Large intestine (tissue), 3 donors: ENCODE results near the gene SETBP1. TPM values are rescaled to one million over a fixed set of nuclear protein-coding genes. Genes with fewer than 3 reads are reported as not detected.

Source experiments
- DNase-seq, 2 donors: peaks; one replicate each; pipeline versions ENCODE4 v3.0.0 to v3.0.0-alpha.2; 2013
- H3K27ac ChIP-seq: one replicate; pipeline ENCODE4 v1.5.1; 2013; ENCODE audit warnings: low read length
- H3K27me3 ChIP-seq: 2 replicates; pipeline ENCODE4 v1.6.1; 2013; ENCODE audit warnings: low read length; ENCODE audit not compliant: control insufficient read depth, insufficient read depth
- H3K36me3 ChIP-seq: 2 replicates; pipeline ENCODE4 v1.6.1; 2013; ENCODE audit warnings: low read length; ENCODE audit not compliant: control insufficient read depth, insufficient read depth
- H3K4me1 ChIP-seq: one replicate; pipeline ENCODE4 v1.6.1; 2013; ENCODE audit warnings: low read length; ENCODE audit not compliant: control insufficient read depth, insufficient read depth
- H3K4me3 ChIP-seq: one replicate; pipeline ENCODE4 v1.5.1; 2013; ENCODE audit warnings: low read length
- H3K9me3 ChIP-seq: one replicate; pipeline ENCODE4 v1.6.1; 2013; ENCODE audit warnings: mild to moderate bottlenecking, low read depth, low read length, moderate library complexity; ENCODE audit not compliant: control insufficient read depth
- WGBS: methylation state at CpG from one replicate; pipeline ENCODE4 v1.1.5; 2013; ENCODE audit warnings: low lambda C conversion rate; ENCODE audit not compliant: insufficient coverage; 5-methylcytosine and 5-hydroxymethylcytosine counted together
- polyA plus RNA-seq: library from polyadenylated mRNA; unstranded; fragments of 120-200 nt; gene quantifications from one replicate; pipeline ENCODE4 v1.2.1, GENCODE V29; 2013

Gene SETBP1
- polyA plus RNA-seq, 1 donor: 6.7 TPM

- WGBS: 50% methylated on average over 2 of the region's 6 CpGs
- Histone ChIP-seq H3K36me3 (no peaks in the 10 kb centered on the region), H3K9me3 (no peaks in the 10 kb centered on the region), H3K27ac (no peak overlapping the region), H3K4me1 (no peaks in the 10 kb centered on the region), H3K27me3 (no peaks in the 10 kb centered on the region), H3K4me3 (no peak overlapping the region)
- DNase-seq: peak in 1 of 2 donors; percentile 28
Observed at GRCh38 chr18:44896846-44897245, 216.2 kb downstream of the SETBP1 start.

- Histone ChIP-seq H3K27ac (no peak overlapping the region), H3K36me3 (no peaks in the 10 kb centered on the region), H3K9me3 (no peaks in the 10 kb centered on the region), H3K4me3 (no peak overlapping the region), H3K27me3 (no peaks in the 10 kb centered on the region), H3K4me1 (no peaks in the 10 kb centered on the region)
- WGBS: no CpG with 5 or more reads among the region's 8 CpGs
- no peak for DNase-seq
Observed at GRCh38 chr18:44897411-44897810, 216.7 kb downstream of the SETBP1 start.

- no peaks in the 10 kb centered on the region for H3K27me3 ChIP-seq
- H3K27ac ChIP-seq: no peak overlapping the region
- H3K9me3 ChIP-seq: no peaks in the 10 kb centered on the region
- H3K4me3 ChIP-seq: no peak overlapping the region
- no peak for DNase-seq
- H3K36me3 ChIP-seq: no peaks in the 10 kb centered on the region
- no peaks in the 10 kb centered on the region for H3K4me1 ChIP-seq
Observed at GRCh38 chr18:44897816-44898215, 217.1 kb downstream of the SETBP1 start.

GRCh38 chr18:44898498-44898897 is 217.8 kb downstream of the SETBP1 start:
- H3K27me3 ChIP-seq: no peaks in the 10 kb centered on the region
- no peak for DNase-seq
- H3K27ac ChIP-seq: no peak overlapping the region
- H3K9me3 ChIP-seq: no peaks in the 10 kb centered on the region
- no CpG with 5 or more reads among the region's 2 CpGs for WGBS
- H3K36me3 ChIP-seq: no peaks in the 10 kb centered on the region
- H3K4me3 ChIP-seq: no peak overlapping the region
- no peaks in the 10 kb centered on the region for H3K4me1 ChIP-seq

GRCh38 chr18:44899832-44900231 is 219.1 kb downstream of the SETBP1 start:
- no peaks in the 10 kb centered on the region for H3K9me3 ChIP-seq
- no peak for DNase-seq
- H3K27ac ChIP-seq: no peak overlapping the region
- H3K27me3 ChIP-seq: no peaks in the 10 kb centered on the region
- no peak overlapping the region for H3K4me3 ChIP-seq
- no peaks in the 10 kb centered on the region for H3K4me1 ChIP-seq
- H3K36me3 ChIP-seq: no peaks in the 10 kb centered on the region

- 89% methylated on average over 1 of the region's 3 CpGs for WGBS
- no peak for DNase-seq
- no peaks in the 10 kb centered on the region for H3K4me1 ChIP-seq
- no peaks in the 10 kb centered on the region for H3K36me3 ChIP-seq
- H3K4me3 ChIP-seq: no peak overlapping the region
- H3K27me3 ChIP-seq: no peaks in the 10 kb centered on the region
- H3K27ac ChIP-seq: no peak overlapping the region
- H3K9me3 ChIP-seq: no peaks in the 10 kb centered on the region
Observed at GRCh38 chr18:44900627-44901026, 219.9 kb downstream of the SETBP1 start.

GRCh38 chr18:44901283-44901682 is 220.6 kb downstream of the SETBP1 start:
- no CpG with 5 or more reads among the region's 2 CpGs for WGBS
- no peak overlapping the region for H3K4me3 ChIP-seq
- no peaks in the 10 kb centered on the region for H3K36me3 ChIP-seq
- no peak overlapping the region for H3K27ac ChIP-seq
- no peaks in the 10 kb centered on the region for H3K4me1 ChIP-seq
- no peak for DNase-seq
- H3K27me3 ChIP-seq: no peaks in the 10 kb centered on the region
- H3K9me3 ChIP-seq: no peaks in the 10 kb centered on the region

GRCh38 chr18:44903327-44903726 is 222.6 kb downstream of the SETBP1 start:
- no peaks in the 10 kb centered on the region for H3K36me3 ChIP-seq
- no peaks in the 10 kb centered on the region for H3K4me1 ChIP-seq
- H3K27me3 ChIP-seq: no peaks in the 10 kb centered on the region
- no peak for DNase-seq
- no peak overlapping the region for H3K27ac ChIP-seq
- H3K4me3 ChIP-seq: no peak overlapping the region
- no peaks in the 10 kb centered on the region for H3K9me3 ChIP-seq
- WGBS: 100% methylated on average over 1 of the region's 2 CpGs

GRCh38 chr18:44904768-44905167 is 224.1 kb downstream of the SETBP1 start:
- no peak overlapping the region for H3K4me3 ChIP-seq
- no peaks in the 10 kb centered on the region for H3K4me1 ChIP-seq
- H3K27me3 ChIP-seq: no peaks in the 10 kb centered on the region
- H3K27ac ChIP-seq: no peak overlapping the region
- H3K9me3 ChIP-seq: no peaks in the 10 kb centered on the region
- no peak for DNase-seq
- H3K36me3 ChIP-seq: no peaks in the 10 kb centered on the region
- 100% methylated on average over 1 of the region's 2 CpGs for WGBS

GRCh38 chr18:44909191-44909719 is 228.6 kb downstream of the SETBP1 start:
- no CpG with 5 or more reads among the region's 5 CpGs for WGBS
- peak; percentile 26 to 53 for DNase-seq

GRCh38 chr18:44911260-44911659 is 230.6 kb downstream of the SETBP1 start:
- H3K27ac ChIP-seq: no peak overlapping the region
- no peak for DNase-seq
- WGBS: no CpG with 5 or more reads among the region's 4 CpGs
- H3K27me3 ChIP-seq: no peaks in the 10 kb centered on the region
- no peaks in the 10 kb centered on the region for H3K4me1 ChIP-seq
- H3K9me3 ChIP-seq: no peaks in the 10 kb centered on the region
- no peak overlapping the region for H3K4me3 ChIP-seq
- no peaks in the 10 kb centered on the region for H3K36me3 ChIP-seq

More at GRCh38 chr18:44909191-44909719, 228.6 kb downstream of the SETBP1 start:
- Histone ChIP-seq H3K36me3 (no peaks in the 10 kb centered on the region), H3K9me3 (no peaks in the 10 kb centered on the region), H3K27me3 (no peaks in the 10 kb centered on the region), H3K4me3 (no peak overlapping the region), H3K27ac (no peak overlapping the region), H3K4me1 (no peaks in the 10 kb centered on the region)
